ENCODE measurements around the gene SWAP70.
"Not testable (repeated sequence)": the region's sequence is repeated elsewhere in the genome, so short reads cannot be mapped to it uniquely, and the experiment has no call there.

DNA sequence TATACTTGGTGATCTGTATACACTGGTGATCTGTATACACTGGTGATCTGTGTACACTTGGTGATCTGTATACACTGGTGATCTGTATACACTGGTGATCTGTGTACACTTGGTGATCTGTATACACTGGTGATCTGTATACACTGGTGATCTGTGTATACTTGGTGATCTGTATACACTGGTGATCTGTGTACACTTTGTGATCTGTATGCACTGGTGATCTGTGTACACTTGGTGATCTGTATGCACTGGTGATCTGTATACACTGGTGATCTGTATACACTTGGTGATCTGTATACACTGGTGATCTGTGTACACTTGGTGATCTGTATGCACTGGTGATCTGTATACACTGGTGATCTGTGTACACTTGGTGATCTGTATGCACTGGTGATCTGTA, 41.5 kb downstream of the SWAP70 start:
- TF ChIP-seq TAF15 (IDR thresholded peaks at IDR 0.05; ENCODE audit: low read depth, low read length, poor library complexity, severe bottlenecking); ZFX (CRISPR knock-in tag; IDR thresholded peaks at IDR 0.05; ENCODE audit: low read depth); ZNF263 (CRISPR knock-in tag; IDR thresholded peaks at IDR 0.05); MEF2D (CRISPR knock-in tag; IDR thresholded peaks at IDR 0.05); JUN (CRISPR knock-in tag; IDR thresholded peaks at IDR 0.05); GABPA (IDR thresholded peaks at IDR 0.05; ENCODE audit: low read depth, low read length); GABPA (CRISPR knock-in tag; IDR thresholded peaks at IDR 0.05; ENCODE audit: low read depth); U2AF1 (optimal IDR thresholded peaks at IDR 0.05; ENCODE audit: low read depth, low read length); TAF1 (CRISPR knock-in tag; IDR thresholded peaks at IDR 0.05): not testable (repeated sequence)
- TF ChIP-seq, protein P1, sequence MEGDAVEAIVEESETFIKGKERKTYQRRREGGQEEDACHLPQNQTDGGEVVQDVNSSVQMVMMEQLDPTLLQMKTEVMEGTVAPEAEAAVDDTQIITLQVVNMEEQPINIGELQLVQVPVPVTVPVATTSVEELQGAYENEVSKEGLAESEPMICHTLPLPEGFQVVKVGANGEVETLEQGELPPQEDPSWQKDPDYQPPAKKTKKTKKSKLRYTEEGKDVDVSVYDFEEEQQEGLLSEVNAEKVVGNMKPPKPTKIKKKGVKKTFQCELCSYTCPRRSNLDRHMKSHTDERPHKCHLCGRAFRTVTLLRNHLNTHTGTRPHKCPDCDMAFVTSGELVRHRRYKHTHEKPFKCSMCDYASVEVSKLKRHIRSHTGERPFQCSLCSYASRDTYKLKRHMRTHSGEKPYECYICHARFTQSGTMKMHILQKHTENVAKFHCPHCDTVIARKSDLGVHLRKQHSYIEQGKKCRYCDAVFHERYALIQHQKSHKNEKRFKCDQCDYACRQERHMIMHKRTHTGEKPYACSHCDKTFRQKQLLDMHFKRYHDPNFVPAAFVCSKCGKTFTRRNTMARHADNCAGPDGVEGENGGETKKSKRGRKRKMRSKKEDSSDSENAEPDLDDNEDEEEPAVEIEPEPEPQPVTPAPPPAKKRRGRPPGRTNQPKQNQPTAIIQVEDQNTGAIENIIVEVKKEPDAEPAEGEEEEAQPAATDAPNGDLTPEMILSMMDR (CRISPR knock-in tag; IDR thresholded peaks at IDR 0.05), result not testable (repeated sequence)
- TF ChIP-seq, protein P2, sequence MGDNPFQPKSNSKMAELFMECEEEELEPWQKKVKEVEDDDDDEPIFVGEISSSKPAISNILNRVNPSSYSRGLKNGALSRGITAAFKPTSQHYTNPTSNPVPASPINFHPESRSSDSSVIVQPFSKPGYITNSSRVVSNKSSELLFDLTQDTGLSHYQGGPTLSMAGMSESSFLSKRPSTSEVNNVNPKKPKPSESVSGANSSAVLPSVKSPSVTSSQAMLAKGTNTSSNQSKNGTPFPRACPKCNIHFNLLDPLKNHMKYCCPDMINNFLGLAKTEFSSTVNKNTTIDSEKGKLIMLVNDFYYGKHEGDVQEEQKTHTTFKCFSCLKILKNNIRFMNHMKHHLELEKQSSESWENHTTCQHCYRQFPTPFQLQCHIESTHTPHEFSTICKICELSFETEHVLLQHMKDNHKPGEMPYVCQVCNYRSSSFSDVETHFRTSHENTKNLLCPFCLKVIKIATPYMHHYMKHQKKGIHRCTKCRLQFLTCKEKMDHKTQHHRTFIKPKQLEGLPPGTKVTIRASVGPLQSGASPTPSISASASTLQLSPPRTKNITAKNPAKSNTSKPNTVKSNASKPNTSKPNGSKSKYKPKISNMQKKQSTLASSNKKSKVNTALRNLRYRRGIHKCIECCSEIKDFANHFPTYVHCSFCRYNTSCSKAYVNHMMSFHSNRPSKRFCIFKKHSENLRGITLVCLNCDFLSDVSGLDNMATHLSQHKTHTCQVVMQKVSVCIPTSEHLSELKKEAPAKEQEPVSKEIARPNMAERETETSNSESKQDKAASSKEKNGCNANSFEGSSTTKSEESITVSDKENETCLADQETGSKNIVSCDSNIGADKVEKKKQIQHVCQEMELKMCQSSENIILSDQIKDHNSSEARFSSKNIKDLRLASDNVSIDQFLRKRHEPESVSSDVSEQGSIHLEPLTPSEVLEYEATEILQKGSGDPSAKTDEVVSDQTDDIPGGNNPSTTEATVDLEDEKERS (CRISPR knock-in tag; IDR thresholded peaks at IDR 0.05), result not testable (repeated sequence)
- TF ChIP-seq, protein P3, sequence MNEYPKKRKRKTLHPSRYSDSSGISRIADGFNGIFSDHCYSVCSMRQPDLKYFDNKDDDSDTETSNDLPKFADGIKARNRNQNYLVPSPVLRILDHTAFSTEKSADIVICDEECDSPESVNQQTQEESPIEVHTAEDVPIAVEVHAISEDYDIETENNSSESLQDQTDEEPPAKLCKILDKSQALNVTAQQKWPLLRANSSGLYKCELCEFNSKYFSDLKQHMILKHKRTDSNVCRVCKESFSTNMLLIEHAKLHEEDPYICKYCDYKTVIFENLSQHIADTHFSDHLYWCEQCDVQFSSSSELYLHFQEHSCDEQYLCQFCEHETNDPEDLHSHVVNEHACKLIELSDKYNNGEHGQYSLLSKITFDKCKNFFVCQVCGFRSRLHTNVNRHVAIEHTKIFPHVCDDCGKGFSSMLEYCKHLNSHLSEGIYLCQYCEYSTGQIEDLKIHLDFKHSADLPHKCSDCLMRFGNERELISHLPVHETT (CRISPR knock-in tag; conservative IDR thresholded peaks at IDR 0.05), result not testable (repeated sequence)
